Mesenchymal stem cell (in vitro differentiated cells and primary cell): Measurements from ENCODE around the gene NDOR1. TPM values are rescaled to one million over a fixed set of nuclear protein-coding genes. Genes with fewer than 3 reads are reported as not detected.

Experiments
- DNase-seq: peaks from one replicate; pipeline ENCODE4 v3.0.0-alpha.2; 2013
- H2AFZ ChIP-seq: one replicate; pipeline ENCODE4 v1.6.1; 2013; ENCODE audit warnings: low read depth, mild to moderate bottlenecking, control low read depth, inconsistent platforms, low read length, moderate library complexity
- H2AK5ac ChIP-seq: 2 replicates; pipeline ENCODE4 v1.6.1; 2013; ENCODE audit warnings: low read length, moderate library complexity, mild to moderate bottlenecking, inconsistent platforms; ENCODE audit not compliant: severe bottlenecking
- H2BK120ac ChIP-seq: one replicate; pipeline ENCODE4 v1.6.1; 2013; ENCODE audit warnings: low read depth, mild to moderate bottlenecking, inconsistent platforms, low read length, moderate library complexity
- H2BK12ac ChIP-seq, 2 experiments: one replicate each; pipeline ENCODE4 v1.6.1; 2013; ENCODE audit warnings: inconsistent platforms in 2 of 2, low read length in 2 of 2, mild to moderate bottlenecking in 2 of 2, moderate library complexity in 2 of 2, control low read depth in 1 of 2
- H2BK15ac ChIP-seq: one replicate; pipeline ENCODE4 v1.6.1; 2013; ENCODE audit warnings: mild to moderate bottlenecking, low read depth, inconsistent platforms; ENCODE audit not compliant: poor library complexity, severe bottlenecking
- H2BK5ac ChIP-seq: 2 replicates; pipeline ENCODE4 v1.6.1; 2013; ENCODE audit warnings: low read depth, mild to moderate bottlenecking, low read length, control low read depth, inconsistent platforms; ENCODE audit not compliant: poor library complexity, severe bottlenecking
- H3K14ac ChIP-seq, 2 experiments: one replicate each; pipeline ENCODE4 v1.6.1; 2013; ENCODE audit warnings: inconsistent platforms in 2 of 2, low read length in 2 of 2, control low read depth in 1 of 2, mild to moderate bottlenecking in 1 of 2, moderate library complexity in 1 of 2
- H3K18ac ChIP-seq, 2 experiments: one replicate each; pipeline ENCODE4 v1.6.1; 2013; ENCODE audit warnings: inconsistent platforms in 2 of 2, low read length in 2 of 2, control low read depth in 1 of 2, low read depth in 1 of 2, mild to moderate bottlenecking in 1 of 2
- H3K23ac ChIP-seq, 2 experiments: one replicate each; pipeline ENCODE4 v1.6.1; 2013; ENCODE audit warnings: inconsistent platforms in 2 of 2, low read length in 2 of 2, mild to moderate bottlenecking in 2 of 2, moderate library complexity in 2 of 2, control low read depth in 1 of 2
- H3K27ac ChIP-seq: 2 replicates; pipeline ENCODE4 v1.5.1; 2013; ENCODE audit warnings: mild to moderate bottlenecking, moderate library complexity, low read length, control low read depth, inconsistent platforms; ENCODE audit not compliant: poor library complexity, severe bottlenecking
- H3K27me3 ChIP-seq, 2 experiments: 2 replicates each; pipeline versions ENCODE4 v1.6.1 to v1.7.0; 2013; ENCODE audit warnings: low read length in 2 of 2, mild to moderate bottlenecking in 2 of 2, moderate library complexity in 2 of 2, control low read depth in 1 of 2, inconsistent platforms in 1 of 2; ENCODE audit not compliant: control insufficient read depth in 1 of 2, insufficient read depth in 1 of 2
- H3K36me3 ChIP-seq, 2 experiments: 2 replicates each; pipeline versions ENCODE4 v1.6.1 to v1.7.0; 2013; ENCODE audit warnings: low read length in 2 of 2, control low read depth in 1 of 2, inconsistent platforms in 1 of 2, low read depth in 1 of 2, mild to moderate bottlenecking in 1 of 2; ENCODE audit not compliant: insufficient read depth in 2 of 2, control insufficient read depth in 1 of 2
- H3K4ac ChIP-seq, 2 experiments: one replicate each; pipeline ENCODE4 v1.6.1; 2013; ENCODE audit warnings: inconsistent platforms in 2 of 2, low read length in 2 of 2, mild to moderate bottlenecking in 2 of 2, moderate library complexity in 2 of 2, control low read depth in 1 of 2, low read depth in 1 of 2
- H3K4me1 ChIP-seq: 2 replicates; pipeline ENCODE4 v1.6.1; 2013; ENCODE audit warnings: low read depth, low read length, control low read depth; ENCODE audit not compliant: control insufficient read depth, insufficient read depth
- H3K4me2 ChIP-seq: 2 replicates; pipeline ENCODE4 v1.6.1; 2013; ENCODE audit warnings: low read length, mild to moderate bottlenecking, inconsistent platforms; ENCODE audit not compliant: poor library complexity, severe bottlenecking
- H3K4me3 ChIP-seq, 2 experiments: 2 replicates each; pipeline versions ENCODE4 v1.5.1 to v1.7.0; 2013; ENCODE audit warnings: low read length in 2 of 2, mild to moderate bottlenecking in 2 of 2, control low read depth in 1 of 2, low read depth in 1 of 2; ENCODE audit not compliant: insufficient read depth in 1 of 2
- H3K79me1 ChIP-seq: replicated peaks from 2 replicates; pipeline ENCODE4 v1.6.1; 2013; ENCODE audit warnings: mild to moderate bottlenecking, control low read depth, low read length, inconsistent platforms; ENCODE audit not compliant: poor library complexity, severe bottlenecking
- H3K9ac ChIP-seq: 2 replicates; pipeline ENCODE4 v1.7.0; 2013; ENCODE audit warnings: mild to moderate bottlenecking, low read length, moderate library complexity
- H3K9me3 ChIP-seq: 2 replicates; pipeline ENCODE4 v1.7.0; 2013; ENCODE audit warnings: mild to moderate bottlenecking, low read length; ENCODE audit not compliant: control insufficient read depth
- H4K8ac ChIP-seq: one replicate; pipeline ENCODE4 v1.6.1; 2013; ENCODE audit warnings: inconsistent platforms, mild to moderate bottlenecking, low read length, moderate library complexity
- H4K91ac ChIP-seq: one replicate; pipeline ENCODE4 v1.6.1; 2013; ENCODE audit warnings: mild to moderate bottlenecking, low read length, inconsistent platforms
- WGBS: methylation state at CpG from one replicate; pipeline ENCODE4 v1.1.7; 2013; ENCODE audit warnings: mixed read lengths; 5-methylcytosine and 5-hydroxymethylcytosine counted together
- small RNA-seq: library from polyadenylated mRNA; stranded (forward); fragments of <200 nt; extraction: miRNeasy Mini kit (QIAGEN cat#:217004); gene quantifications from one replicate; pipeline ENCODE3, GENCODE V24; 2013; ENCODE audit warnings: low read depth

The NDOR1 gene

DNA sequence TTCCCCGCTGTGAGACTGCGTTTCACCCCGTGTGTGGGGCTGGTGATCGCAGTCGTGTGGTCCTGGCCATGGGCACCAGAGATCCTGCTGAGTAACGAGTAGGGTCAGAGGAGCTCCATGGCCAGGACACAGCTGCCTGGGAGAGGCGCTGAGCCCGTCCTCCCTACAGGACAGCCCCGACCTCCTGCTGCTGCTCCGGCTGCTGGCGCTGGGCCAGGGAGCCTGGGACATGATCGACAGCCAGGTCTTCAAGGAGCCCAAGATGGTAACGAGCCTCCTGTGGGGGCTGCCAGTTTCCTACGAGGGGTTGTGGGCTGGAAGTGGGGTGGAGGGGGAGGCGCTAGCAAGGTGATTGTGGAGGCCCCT lies 60.6 kb downstream of the NDOR1 start:
- Histone ChIP-seq H3K18ac (no peak overlapping the region), H3K27me3 (no peaks in the 10 kb centered on the region), H2AFZ (no peak overlapping the region), H3K4me3 (no peak overlapping the region), H2BK15ac (peak overlapping the region; percentile 12), H4K91ac (peak overlapping the region; percentile 25), H3K9ac (no peak overlapping the region), H3K4me2 (no peak overlapping the region), H2BK5ac (no peak overlapping the region), H2BK12ac (peak overlapping the region in 1 of 2 experiments; percentile 73), H3K4me1 (peaks cover 23% of the 10 kb centered on the region), H2BK120ac (no peak overlapping the region), H3K79me1 (peaks cover 48% of the 10 kb centered on the region), H3K9me3 (no peaks in the 10 kb centered on the region), H3K14ac (no peak overlapping the region), H2AK5ac (no peak overlapping the region), H3K27ac (no peak overlapping the region), H3K36me3 (peaks cover 67 to 83% of the 10 kb centered on the region in 2 experiments), H3K23ac (no peak overlapping the region), H3K4ac (no peak overlapping the region), H4K8ac (peak overlapping the region; percentile 24)
- DNase-seq, result no peak
- WGBS, result 97% methylated on average over 15 of the region's 15 CpGs

Small RNA genes within 50 kb of the gene (small RNA-seq; reads per million reads assigned to genes)
- not detected for gene MIR3621
